Osteoblast (primary cell): ENCODE measurements around the gene DLG5. TPM values are rescaled to one million over a fixed set of nuclear protein-coding genes. Genes with fewer than 3 reads are reported as not detected.
A peak's percentile ranks its signal among the peaks of the same experiment; 100 is the strongest.

ENCODE experiments used
- DNase-seq: peaks from one replicate; pipeline ENCODE4 v3.0.0; 2011; ENCODE audit warnings: low spot score, mixed read lengths; ENCODE audit not compliant: insufficient read length; ENCODE audit errors: missing footprints
- H2AFZ ChIP-seq: 2 replicates; pipeline ENCODE4 v1.6.0; 2011; ENCODE audit warnings: mild to moderate bottlenecking, low read length
- H3K27ac ChIP-seq: 2 replicates; pipeline ENCODE4 v1.5.1; 2011; ENCODE audit warnings: mild to moderate bottlenecking, low read depth, low read length, moderate library complexity
- H3K27me3 ChIP-seq: 2 replicates; pipeline ENCODE4 v1.6.0; 2012; ENCODE audit warnings: mild to moderate bottlenecking, control low read depth, inconsistent platforms, low read length, moderate library complexity; ENCODE audit not compliant: insufficient read depth
- H3K36me3 ChIP-seq: 2 replicates; pipeline ENCODE4 v1.5.1; 2011; ENCODE audit warnings: mild to moderate bottlenecking, low read length, control low read depth, moderate library complexity; ENCODE audit not compliant: insufficient read depth
- H3K4me1 ChIP-seq: 2 replicates; pipeline ENCODE4 v1.5.1; 2011; ENCODE audit warnings: mild to moderate bottlenecking, low read length, control low read depth, moderate library complexity; ENCODE audit not compliant: insufficient read depth
- H3K4me2 ChIP-seq: 2 replicates; pipeline ENCODE4 v1.6.0; 2011; ENCODE audit warnings: mild to moderate bottlenecking, low read length; ENCODE audit not compliant: insufficient read depth
- H3K4me3 ChIP-seq: fragments of 200-600 bp; sonication (generic); 3 replicates; pipeline ENCODE4 v1.5.1; 2012; ENCODE audit warnings: mild to moderate bottlenecking, low read length, inconsistent platforms; ENCODE audit not compliant: insufficient read depth
- H3K79me2 ChIP-seq: 2 replicates; pipeline ENCODE4 v1.6.0; 2012; ENCODE audit warnings: mild to moderate bottlenecking, low read length, control low read depth, inconsistent platforms; ENCODE audit not compliant: insufficient read depth
- H3K9me3 ChIP-seq: 2 replicates; pipeline ENCODE4 v1.5.1; 2011; ENCODE audit warnings: low read depth, low read length, control low read depth
- H4K20me1 ChIP-seq: 2 replicates; pipeline ENCODE4 v1.6.0; 2012; ENCODE audit warnings: mild to moderate bottlenecking, low read length, control low read depth; ENCODE audit not compliant: insufficient read depth
- total RNA-seq: library from RNA; depleted of rRNA; stranded (reverse); fragments of >200 nt; gene quantifications from 2 replicates; pipeline ENCODE4 v1.2.3, GENCODE V29; 2012
- TF ChIP-seq, protein P1 (sequence below): IDR thresholded peaks from 2 replicates; pipeline ENCODE4 v1.5.1; 2011; ENCODE audit warnings: mild to moderate bottlenecking, low read depth, low read length, moderate library complexity; ENCODE audit errors: extremely low read depth

The DLG5 gene
- total RNA-seq, 1 donor = 51.4 TPM

- no peak overlapping the region for H3K4me2 ChIP-seq
- H4K20me1 ChIP-seq = peaks cover 54% of the 10 kb centered on the region
- no peak overlapping the region for H3K27ac ChIP-seq
- H3K4me3 ChIP-seq = no peak overlapping the region
- peaks cover 91% of the 10 kb centered on the region for H3K79me2 ChIP-seq
- peaks cover 27% of the 10 kb centered on the region for H3K4me1 ChIP-seq
- H3K36me3 ChIP-seq = no peaks in the 10 kb centered on the region
- no peak overlapping the region for H2AFZ ChIP-seq
- DNase-seq = no peak
- H3K27me3 ChIP-seq = no peaks in the 10 kb centered on the region
- H3K9me3 ChIP-seq = no peaks in the 10 kb centered on the region
- TF ChIP-seq, protein P1, sequence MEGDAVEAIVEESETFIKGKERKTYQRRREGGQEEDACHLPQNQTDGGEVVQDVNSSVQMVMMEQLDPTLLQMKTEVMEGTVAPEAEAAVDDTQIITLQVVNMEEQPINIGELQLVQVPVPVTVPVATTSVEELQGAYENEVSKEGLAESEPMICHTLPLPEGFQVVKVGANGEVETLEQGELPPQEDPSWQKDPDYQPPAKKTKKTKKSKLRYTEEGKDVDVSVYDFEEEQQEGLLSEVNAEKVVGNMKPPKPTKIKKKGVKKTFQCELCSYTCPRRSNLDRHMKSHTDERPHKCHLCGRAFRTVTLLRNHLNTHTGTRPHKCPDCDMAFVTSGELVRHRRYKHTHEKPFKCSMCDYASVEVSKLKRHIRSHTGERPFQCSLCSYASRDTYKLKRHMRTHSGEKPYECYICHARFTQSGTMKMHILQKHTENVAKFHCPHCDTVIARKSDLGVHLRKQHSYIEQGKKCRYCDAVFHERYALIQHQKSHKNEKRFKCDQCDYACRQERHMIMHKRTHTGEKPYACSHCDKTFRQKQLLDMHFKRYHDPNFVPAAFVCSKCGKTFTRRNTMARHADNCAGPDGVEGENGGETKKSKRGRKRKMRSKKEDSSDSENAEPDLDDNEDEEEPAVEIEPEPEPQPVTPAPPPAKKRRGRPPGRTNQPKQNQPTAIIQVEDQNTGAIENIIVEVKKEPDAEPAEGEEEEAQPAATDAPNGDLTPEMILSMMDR = no peak
Observed at GRCh38 chr10:77912576-77912975, 14.0 kb downstream of the DLG5 start.

GRCh38 chr10:77911535-77912123 lies 14.9 kb downstream of the DLG5 start:
- Histone ChIP-seq H2AFZ (no peak overlapping the region), H3K36me3 (no peaks in the 10 kb centered on the region), H3K4me3 (no peak overlapping the region), H4K20me1 (peaks cover 64% of the 10 kb centered on the region), H3K27ac (no peak overlapping the region), H3K79me2 (peaks cover 92% of the 10 kb centered on the region), H3K9me3 (no peaks in the 10 kb centered on the region), H3K27me3 (no peaks in the 10 kb centered on the region), H3K4me2 (no peak overlapping the region), H3K4me1 (peaks cover 33% of the 10 kb centered on the region)
- TF ChIP-seq, protein P1 = no peak
- peak; percentile 76 for DNase-seq

DNA sequence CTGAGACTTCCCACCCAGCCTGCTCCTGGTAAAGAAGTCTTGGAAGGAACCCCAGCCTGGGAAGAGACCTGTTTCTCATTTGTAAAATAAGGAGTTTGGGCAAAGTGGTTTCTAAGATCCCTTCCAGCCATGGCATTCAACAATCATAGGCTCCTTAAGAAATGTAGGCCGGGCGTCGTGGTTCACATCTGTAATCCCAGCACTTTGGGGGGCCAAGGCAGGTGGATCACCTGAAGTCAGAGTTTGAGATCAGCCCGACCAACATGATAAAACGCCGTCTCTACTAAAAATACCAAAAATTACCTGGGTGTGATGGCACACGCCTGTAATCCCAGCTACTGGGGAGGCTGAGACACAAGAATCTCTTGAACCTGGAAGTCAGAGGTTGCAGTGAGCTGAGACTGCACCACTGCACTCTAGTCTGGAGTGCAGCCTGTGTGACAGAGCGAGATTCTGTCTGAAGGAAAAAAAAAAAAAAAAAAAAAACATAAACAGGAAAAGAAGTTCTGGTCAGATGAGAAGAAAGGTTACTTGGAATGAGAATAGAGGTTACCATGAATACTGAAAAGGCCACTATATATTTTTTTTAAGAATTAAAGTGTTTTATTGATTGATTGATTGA lies 15.9 kb downstream of the DLG5 start:
- DNase-seq = no peak
- H3K9me3 ChIP-seq = no peaks in the 10 kb centered on the region
- H4K20me1 ChIP-seq = peaks cover 64% of the 10 kb centered on the region
- H3K4me3 ChIP-seq = no peak overlapping the region
- H3K36me3 ChIP-seq = no peaks in the 10 kb centered on the region
- no peak overlapping the region for H2AFZ ChIP-seq
- no peaks in the 10 kb centered on the region for H3K27me3 ChIP-seq
- peak overlapping the region; percentile 69 for H3K27ac ChIP-seq
- no peak overlapping the region for H3K4me2 ChIP-seq
- TF ChIP-seq, protein P1 = no peak
- peaks cover 32% of the 10 kb centered on the region for H3K4me1 ChIP-seq
- peaks cover 92% of the 10 kb centered on the region for H3K79me2 ChIP-seq

DNA sequence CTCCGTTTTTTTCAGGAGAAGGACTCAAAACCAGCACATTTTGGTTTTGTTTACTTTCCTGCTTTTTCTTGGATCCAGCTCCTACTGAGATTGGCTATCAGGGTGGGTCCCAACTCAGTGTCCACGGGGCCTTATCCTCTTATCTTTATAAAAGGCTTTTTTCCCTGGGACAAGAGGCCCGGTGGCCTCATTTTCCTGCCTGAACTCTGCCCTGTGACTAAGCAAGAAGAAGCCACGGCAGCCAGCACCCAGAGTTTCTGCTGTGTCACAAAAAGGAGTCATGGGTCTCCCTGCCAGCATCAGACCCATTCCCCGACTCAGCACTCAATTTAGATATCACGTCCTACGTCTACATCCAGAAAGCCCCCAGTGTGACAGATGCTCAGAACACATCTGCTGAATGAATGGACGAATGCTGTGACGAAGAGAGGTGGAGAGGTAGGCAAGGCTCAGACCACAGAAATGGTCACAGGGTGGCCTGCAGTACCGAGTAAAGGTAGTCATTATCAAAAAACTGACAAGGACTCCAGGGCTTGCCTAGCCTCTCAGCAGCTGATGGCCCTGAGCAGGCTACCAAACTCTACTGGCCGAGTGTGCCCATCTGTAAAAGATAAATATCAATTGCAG lies 16.7 kb downstream of the DLG5 start:
- Histone ChIP-seq H4K20me1 (peaks cover 67% of the 10 kb centered on the region), H3K4me3 (no peak overlapping the region), H3K27ac (peak overlapping the region; percentile 69), H2AFZ (no peak overlapping the region), H3K4me2 (peak overlapping the region; percentile 35), H3K79me2 (peaks cover 93% of the 10 kb centered on the region), H3K9me3 (no peaks in the 10 kb centered on the region), H3K36me3 (no peaks in the 10 kb centered on the region), H3K27me3 (no peaks in the 10 kb centered on the region), H3K4me1 (peaks cover 28% of the 10 kb centered on the region)
- peak; percentile 92 for DNase-seq
- TF ChIP-seq, protein P1 = no peak
